HG03045 (cell line): ENCODE measurements around the gene WNT3.
"Not testable (repeated sequence)": the region's sequence is repeated elsewhere in the genome, so short reads cannot be mapped to it uniquely, and the experiment has no call there.

Source experiments
- ATAC-seq: cut with Tn5 transposase; IDR thresholded peaks from one replicate; pipeline ENCODE4 v1.9.1; 2021; ENCODE audit warnings: mild to moderate bottlenecking, moderate library complexity; ENCODE audit not compliant: unreplicated experiment

Gene WNT3

GRCh38 chr17:46818316-46818928 lies at the start of gene WNT3:
Gene WNT3, minus strand, starts transcription at chr17:46818692. Its CDS starts 95 bp downstream, at chr17:46818597.
- ATAC-seq, result no peak

- ATAC-seq, result no peak
Observed at GRCh38 chr17:46866747-46867146, 48.3 kb upstream of the WNT3 start.

GRCh38 chr17:46866325-46866724 lies 47.8 kb upstream of the WNT3 start:
- ATAC-seq, result no peak

GRCh38 chr17:46865100-46865499 lies 46.6 kb upstream of the WNT3 start:
- no peak for ATAC-seq

GRCh38 chr17:46863383-46864121 lies 45.1 kb upstream of the WNT3 start:
- ATAC-seq, result no peak

GRCh38 chr17:46862949-46863348 lies 44.5 kb upstream of the WNT3 start:
- no peak for ATAC-seq

GRCh38 chr17:46859996-46860395 lies 41.5 kb upstream of the WNT3 start:
- no peak for ATAC-seq

- no peak for ATAC-seq
Observed at GRCh38 chr17:46857600-46857999, 39.1 kb upstream of the WNT3 start.

GRCh38 chr17:46854948-46855347 lies 36.5 kb upstream of the WNT3 start:
- no peak for ATAC-seq

- no peak for ATAC-seq
Observed at GRCh38 chr17:46854515-46854914, 36.0 kb upstream of the WNT3 start.

GRCh38 chr17:46853896-46854444 lies 35.5 kb upstream of the WNT3 start:
- ATAC-seq, result no peak

GRCh38 chr17:46851029-46851741 lies 32.7 kb upstream of the WNT3 start, which contains the start of gene WNT9B:
Gene WNT9B, plus strand, starts transcription at chr17:46851583. Its CDS starts 56 bp downstream, at chr17:46851639.
- no peak for ATAC-seq

GRCh38 chr17:46850688-46851028 lies 32.2 kb upstream of the WNT3 start:
- ATAC-seq, result no peak

- ATAC-seq, result no peak
Observed at GRCh38 chr17:46848534-46848933, 30.0 kb upstream of the WNT3 start.

GRCh38 chr17:46847204-46848191 lies 29.0 kb upstream of the WNT3 start:
- ATAC-seq, result no peak

- ATAC-seq, result no peak
Observed at GRCh38 chr17:46842835-46843234, 24.3 kb upstream of the WNT3 start.

- ATAC-seq, result no peak
Observed at GRCh38 chr17:46841561-46842379, 23.3 kb upstream of the WNT3 start.

- ATAC-seq, result not testable (repeated sequence)
Observed at GRCh38 chr17:46840596-46840995, 22.1 kb upstream of the WNT3 start.

GRCh38 chr17:46839211-46839610 lies 20.7 kb upstream of the WNT3 start:
- ATAC-seq, result no peak

- no peak for ATAC-seq
Observed at GRCh38 chr17:46837521-46837920, 19.0 kb upstream of the WNT3 start.
